Measurements from ENCODE around the gene BCAT1. TPM values are rescaled to one million over a fixed set of nuclear protein-coding genes. Genes with fewer than 3 reads are reported as not detected.

Gene BCAT1
- total and polyA plus RNA-seq, 2 donors (not counting 1 experiment from before 2014, with no cell fraction given), result 0.33 to 9.6 TPM

DNA sequence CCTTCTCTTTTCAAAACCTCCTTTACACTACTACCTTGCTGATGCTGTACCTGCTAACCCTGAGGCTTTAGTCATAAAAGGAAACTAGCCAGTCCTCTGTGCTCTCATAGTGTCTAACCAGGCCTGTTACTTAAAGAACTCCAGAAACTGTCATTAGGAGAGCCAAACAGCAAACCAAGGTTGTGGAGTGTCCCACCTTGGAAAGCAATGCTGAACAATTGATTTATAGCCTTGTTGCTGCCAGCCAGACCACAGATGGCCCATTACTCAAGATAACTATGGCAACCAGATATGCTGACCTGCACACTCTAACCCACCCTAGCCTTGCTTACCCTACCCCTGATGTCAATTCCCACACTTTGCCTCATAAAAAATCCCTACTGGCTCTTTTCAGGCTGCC, 26.5 kb upstream of the BCAT1 start:
- Mint-ChIP-seq H3K27me3 (no peaks in the 10 kb centered on the region), H3K27ac (no peak overlapping the region), H3K4me3 (no peak overlapping the region), H3K9me3 (ENCODE audit: insufficient read depth) (peaks cover 6% of the 10 kb centered on the region), H3K4me1 (peaks cover 2% of the 10 kb centered on the region)
- Histone ChIP-seq H3K4me3 (ENCODE audit: control extremely low read depth in 1 of 5, extremely low read depth in 1 of 5, insufficient read depth in 1 of 5, low read depth in 2 of 5, low read length in 4 of 5) (no peak overlapping the region), H4K20me1 (ENCODE audit: control insufficient read depth, insufficient read depth, low read length, poor library complexity, severe bottlenecking) (no peaks in the 10 kb centered on the region), H3K4me2 (replicated peaks; ENCODE audit: low read depth, low read length, poor library complexity, severe bottlenecking) (no peak overlapping the region), H3K9me3 (ENCODE audit: control extremely low read depth in 1 of 3, control insufficient read depth in 2 of 3, insufficient read depth in 1 of 3, low read length in 2 of 3) (peaks cover 0 to 3% (median 0%) of the 10 kb centered on the region in 3 donors), H3K4me1 (ENCODE audit: control insufficient read depth in 2 of 2, insufficient read depth in 2 of 2, low read length in 2 of 2) (peaks cover 0 to 7% of the 10 kb centered on the region in 2 donors), H3K27me3 (replicated peaks in 1 of 4; ENCODE audit: control extremely low read depth in 1 of 4, control insufficient read depth in 3 of 4, insufficient read depth in 4 of 4, low read length in 3 of 4) (no peaks in the 10 kb centered on the region), H3K36me3 (replicated peaks in 1 of 2; ENCODE audit: control extremely low read depth in 1 of 2, control insufficient read depth in 1 of 2, extremely low read depth in 1 of 2, insufficient read depth in 2 of 2, low read length in 1 of 2) (no peaks in the 10 kb centered on the region), H3K79me2 (ENCODE audit: control insufficient read depth, insufficient read depth, low read length) (no peaks in the 10 kb centered on the region), H2AFZ (ENCODE audit: insufficient read depth, low read depth, low read length, poor library complexity, severe bottlenecking) (no peak overlapping the region), H3K9ac (ENCODE audit: low read length) (no peak overlapping the region), H3K27ac (ENCODE audit: low read length in 2 of 2) (no peak overlapping the region)
- ChIA-PET CTCF (interaction anchor here (0.5 kb wide), 1 partner anchor 156 kb away, joined by 3 read pairs; no protein-coding TSS in a partner anchor), POLR2A (no interaction called here)
- no peak for ATAC-seq (ENCODE audit: low read depth)
- TF ChIP-seq, protein P1, sequence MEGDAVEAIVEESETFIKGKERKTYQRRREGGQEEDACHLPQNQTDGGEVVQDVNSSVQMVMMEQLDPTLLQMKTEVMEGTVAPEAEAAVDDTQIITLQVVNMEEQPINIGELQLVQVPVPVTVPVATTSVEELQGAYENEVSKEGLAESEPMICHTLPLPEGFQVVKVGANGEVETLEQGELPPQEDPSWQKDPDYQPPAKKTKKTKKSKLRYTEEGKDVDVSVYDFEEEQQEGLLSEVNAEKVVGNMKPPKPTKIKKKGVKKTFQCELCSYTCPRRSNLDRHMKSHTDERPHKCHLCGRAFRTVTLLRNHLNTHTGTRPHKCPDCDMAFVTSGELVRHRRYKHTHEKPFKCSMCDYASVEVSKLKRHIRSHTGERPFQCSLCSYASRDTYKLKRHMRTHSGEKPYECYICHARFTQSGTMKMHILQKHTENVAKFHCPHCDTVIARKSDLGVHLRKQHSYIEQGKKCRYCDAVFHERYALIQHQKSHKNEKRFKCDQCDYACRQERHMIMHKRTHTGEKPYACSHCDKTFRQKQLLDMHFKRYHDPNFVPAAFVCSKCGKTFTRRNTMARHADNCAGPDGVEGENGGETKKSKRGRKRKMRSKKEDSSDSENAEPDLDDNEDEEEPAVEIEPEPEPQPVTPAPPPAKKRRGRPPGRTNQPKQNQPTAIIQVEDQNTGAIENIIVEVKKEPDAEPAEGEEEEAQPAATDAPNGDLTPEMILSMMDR (IDR thresholded peaks at IDR 0.05), result no peak
- no peak for DNase-seq
- intact Hi-C loops (cut with micrococcal nuclease), result no loop called here

DNA sequence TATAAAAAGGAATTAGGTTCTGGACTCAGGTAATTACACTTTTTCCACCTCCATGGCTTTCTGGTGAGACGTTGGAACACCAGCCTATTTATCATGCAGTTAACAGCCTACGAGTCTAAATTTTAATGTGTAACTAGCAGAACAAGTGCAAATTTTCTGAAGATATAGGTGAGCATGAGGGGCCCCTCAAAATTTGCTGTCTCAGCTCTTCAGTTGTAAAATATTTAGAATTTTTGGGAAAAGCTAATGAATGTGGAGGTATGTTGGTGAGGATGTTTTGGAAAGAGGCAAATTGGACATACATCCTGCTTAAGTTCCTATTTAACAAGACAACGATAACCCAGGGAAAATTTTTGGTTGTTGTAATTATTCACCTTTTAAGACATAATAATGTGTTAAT, 25.3 kb upstream of the BCAT1 start:
- Histone ChIP-seq H3K9ac (ENCODE audit: low read length) (no peak overlapping the region), H3K27ac (ENCODE audit: low read length in 2 of 2) (no peak overlapping the region), H3K9me3 (ENCODE audit: control extremely low read depth in 1 of 3, control insufficient read depth in 2 of 3, insufficient read depth in 1 of 3, low read length in 2 of 3) (peaks cover 0 to 3% (median 0%) of the 10 kb centered on the region in 3 donors), H3K4me1 (ENCODE audit: control insufficient read depth in 2 of 2, insufficient read depth in 2 of 2, low read length in 2 of 2) (peaks cover 0 to 3% of the 10 kb centered on the region in 2 donors), H3K4me2 (replicated peaks; ENCODE audit: low read depth, low read length, poor library complexity, severe bottlenecking) (no peak overlapping the region), H4K20me1 (ENCODE audit: control insufficient read depth, insufficient read depth, low read length, poor library complexity, severe bottlenecking) (no peaks in the 10 kb centered on the region), H3K4me3 (ENCODE audit: control extremely low read depth in 1 of 5, extremely low read depth in 1 of 5, insufficient read depth in 1 of 5, low read depth in 2 of 5, low read length in 4 of 5) (no peak overlapping the region), H3K27me3 (replicated peaks in 1 of 4; ENCODE audit: control extremely low read depth in 1 of 4, control insufficient read depth in 3 of 4, insufficient read depth in 4 of 4, low read length in 3 of 4) (no peaks in the 10 kb centered on the region), H3K79me2 (ENCODE audit: control insufficient read depth, insufficient read depth, low read length) (no peaks in the 10 kb centered on the region), H3K36me3 (replicated peaks in 1 of 2; ENCODE audit: control extremely low read depth in 1 of 2, control insufficient read depth in 1 of 2, extremely low read depth in 1 of 2, insufficient read depth in 2 of 2, low read length in 1 of 2) (no peaks in the 10 kb centered on the region), H2AFZ (ENCODE audit: insufficient read depth, low read depth, low read length, poor library complexity, severe bottlenecking) (no peak overlapping the region)
- ChIA-PET POLR2A (no interaction called here), CTCF (no interaction called here)
- Mint-ChIP-seq H3K27me3 (no peaks in the 10 kb centered on the region), H3K27ac (no peak overlapping the region), H3K4me1 (peaks cover 2% of the 10 kb centered on the region), H3K4me3 (no peak overlapping the region), H3K9me3 (ENCODE audit: insufficient read depth) (peaks cover 6% of the 10 kb centered on the region)
- TF ChIP-seq, protein P1 (IDR thresholded peaks at IDR 0.05), result no peak
- TF ChIP-seq EZH2 (IDR thresholded peaks at IDR 0.05; ENCODE audit: borderline replicate concordance, insufficient read depth, low read depth, low read length, poor library complexity, severe bottlenecking), result no peak
- DNase-seq (no peak), ATAC-seq (ENCODE audit: low read depth) (no peak)
- no CpG with 5 or more reads among the region's 3 CpGs for WGBS (ENCODE audit: insufficient coverage)
- intact Hi-C loops (cut with micrococcal nuclease), result no loop called here

Measured in B cell (primary cell).